A549 (cell line): ENCODE data around the gene DYNC1I1. TPM values are rescaled to one million over a fixed set of nuclear protein-coding genes. Genes with fewer than 3 reads are reported as not detected.

Experiments used
- ATAC-seq, 2 experiments: fragments of 200-7000 bp in 1 of 2; fragments of >200 bp in 1 of 2; cut with Nextera tagmentation in 1 of 2; cut with Tn5 transposase in 1 of 2; 3 replicates each; pipeline versions ENCODE4 v1.8.0 to v1.9.1; 2018 to 2020; ENCODE audit warnings: mild to moderate bottlenecking in 1 of 2, moderate library complexity in 1 of 2
- CTCF ChIA-PET: fragments of 300-600 bp; sonication (Branson Sonifier 250); formaldehyde crosslinking; extraction: SDS; loops from one replicate; lab custom pipeline; 2021; ENCODE audit warnings: antibody characterized with exemption, inconsistent platforms; lab: Yijun Ruan, JAX
- POLR2A ChIA-PET: fragments of 350-600 bp; formaldehyde crosslinking; extraction: SDS; loops from one replicate; lab custom pipeline; 2021; ENCODE audit warnings: antibody characterized with exemption, inconsistent platforms; lab: Yijun Ruan, JAX
- DNase-seq, 2 experiments: peaks; one replicate each; pipeline versions ENCODE4 v3.0.0 to v3.0.0-alpha.2; 2011 to 2016; ENCODE audit warnings: low read depth in 1 of 2, low spot score in 1 of 2
- FAIRE-seq: peaks from 2 replicates; lab custom pipeline; 2011; peaks lifted over from hg19 to GRCh38; lab: Jason Lieb, UNC
- H3K27ac ChIP-seq, 2 experiments: fragments of >200 bp; sonication (Bioruptor Twin); formaldehyde crosslinking; 3 replicates each; pipeline ENCODE4 v1.5.1; 2016 to 2017
- H3K4me1 ChIP-seq: fragments of >200 bp; sonication (Bioruptor Twin); formaldehyde crosslinking; 3 replicates; pipeline ENCODE4 v1.6.1; 2016
- H3K4me2 ChIP-seq: fragments of >200 bp; sonication (Bioruptor Twin); formaldehyde crosslinking; 3 replicates; pipeline ENCODE4 v1.6.1; 2016
- H3K4me3 ChIP-seq: fragments of >200 bp; sonication (Bioruptor Twin); formaldehyde crosslinking; 3 replicates; pipeline ENCODE4 v1.5.1; 2016
- H3K9me3 ChIP-seq: fragments of >200 bp; sonication (Bioruptor Twin); formaldehyde crosslinking; 3 replicates; pipeline ENCODE4 v1.6.1; 2016
- CBX2 ChIP-seq: fragments of 200-600 bp; sonication (generic); IDR thresholded peaks from 2 replicates; pipeline ENCODE4 v1.6.1; 2016; ENCODE audit warnings: low read depth, mild to moderate bottlenecking, borderline replicate concordance
- EHMT2 ChIP-seq: fragments of 200-600 bp; sonication (generic); IDR thresholded peaks from 2 replicates; pipeline ENCODE4 v1.6.1; 2016; ENCODE audit warnings: antibody characterized with exemption, low read depth, mild to moderate bottlenecking, moderate library complexity
- GATA3 ChIP-seq: IDR thresholded peaks from 2 replicates; pipeline ENCODE4 v1.6.1; 2012; ENCODE audit warnings: borderline replicate concordance
- MAFK ChIP-seq: fragments of 450-650 bp; IDR thresholded peaks from 2 replicates; pipeline ENCODE4 v1.6.1; 2014; ENCODE audit not compliant: partially characterized antibody
- MYC ChIP-seq: IDR thresholded peaks from 2 replicates; pipeline ENCODE4 v1.6.1; 2012; ENCODE audit warnings: mild to moderate bottlenecking, inconsistent platforms, low read length, improper control_type of control experiment, borderline replicate concordance
- RCOR1 ChIP-seq: fragments of 150-350 bp; IDR thresholded peaks from 2 replicates; pipeline ENCODE4 v1.6.1; 2014; ENCODE audit warnings: antibody characterized with exemption, low read length, low read depth
- SMC3 ChIP-seq: fragments of >200 bp; sonication (Bioruptor Twin); formaldehyde crosslinking; IDR thresholded peaks from 3 replicates; pipeline ENCODE4 v1.6.1; 2018; ENCODE audit warnings: inconsistent platforms
- TP53 ChIP-seq: fragments of 250-450 bp; sonication (Bioruptor Pico); IDR thresholded peaks from 2 replicates; pipeline ENCODE4 v1.5.0; 2021; ENCODE audit warnings: mild to moderate bottlenecking, moderate library complexity
- ZFP36 ChIP-seq: fragments of 450-650 bp; IDR thresholded peaks from 2 replicates; pipeline ENCODE4 v1.6.1; 2014; ENCODE audit warnings: borderline replicate concordance; ENCODE audit not compliant: partially characterized antibody
- ZNF302 ChIP-seq: fragments of 250-450 bp; sonication (Bioruptor Pico); IDR thresholded peaks from 2 replicates; pipeline ENCODE4 v1.9.0; 2021; ENCODE audit warnings: inconsistent platforms, mild to moderate bottlenecking, moderate library complexity
- WGBS: methylation state at CpG from one replicate; pipeline ENCODE4 v1.1.6; 2017; ENCODE audit errors: missing lambda C conversion rate; 5-methylcytosine and 5-hydroxymethylcytosine counted together
- polyA plus RNA-seq, 4 experiments: library from polyadenylated mRNA; depleted of rRNA in 3 of 4; stranded (reverse); fragments of >200 nt; fragmentation: RNase III in 1 of 4; extraction: RNeasy Plus Mini Kit Qiagen cat#74134 plus additional on column Dnase treatment in 1 of 4; gene quantifications; 2 replicates in 3 of 4; 3 replicates in 1 of 4; pipeline ENCODE4 v1.2.3, GENCODE V29; 2011 to 2017
- TF ChIP-seq, protein P1 (sequence below): fragments of 200-600 bp; sonication (generic); IDR thresholded peaks from 2 replicates; pipeline ENCODE4 v1.6.1; 2016; ENCODE audit warnings: antibody characterized with exemption, mild to moderate bottlenecking, moderate library complexity
- TF ChIP-seq, protein P2 (sequence below): IDR thresholded peaks from 2 replicates; pipeline ENCODE4 v1.6.1; 2012
- TF ChIP-seq, protein P3 (sequence below): fragments of >200 bp; sonication (Bioruptor Twin); formaldehyde crosslinking; IDR thresholded peaks from 3 replicates; pipeline ENCODE4 v1.5.1; 2016
- TF ChIP-seq, protein P4 (sequence below): fragments of >200 bp; sonication (Bioruptor Twin); formaldehyde crosslinking; IDR thresholded peaks from 2 replicates; pipeline ENCODE4 v1.6.1; 2016
- TF ChIP-seq, protein P5 (sequence below): fragments of 250-450 bp; sonication (Bioruptor Pico); IDR thresholded peaks from 2 replicates; pipeline ENCODE4 v1.5.0; 2021; ENCODE audit warnings: mild to moderate bottlenecking, moderate library complexity, borderline replicate concordance
- TF ChIP-seq, protein P6 (sequence below): IDR thresholded peaks from 2 replicates; pipeline ENCODE4 v1.6.1; 2012; ENCODE audit warnings: low read depth, borderline replicate concordance

The DYNC1I1 gene
- polyA plus RNA-seq, 2 of the 4 experiments (the other 2 are of a cell fraction) = 0.04 TPM; not detected in 1

DNA sequence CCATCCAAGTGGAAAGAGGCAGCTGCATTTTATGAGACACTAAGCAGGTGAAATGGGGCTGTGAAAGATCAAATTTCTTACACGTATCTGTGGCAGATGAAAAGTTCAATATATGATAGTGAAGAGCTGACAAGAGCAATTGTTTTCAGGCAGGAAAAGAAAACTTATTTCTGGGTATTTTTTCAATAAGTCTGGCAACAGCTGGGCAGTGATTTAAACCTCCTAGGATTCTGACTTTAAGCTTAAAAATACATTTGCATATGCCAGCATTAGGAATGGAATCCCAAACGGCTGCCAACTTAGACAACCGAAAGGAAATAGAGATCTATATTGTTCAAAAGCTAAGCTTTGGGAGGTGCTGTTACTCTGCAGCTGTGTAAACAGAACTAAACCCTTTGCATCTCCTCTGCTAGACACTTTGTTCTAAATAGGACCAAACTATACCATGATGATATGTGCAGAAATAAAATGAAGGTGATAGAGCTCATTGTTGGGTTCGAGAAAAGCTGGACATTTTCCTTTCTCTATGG, 26.1 kb downstream of the DYNC1I1 start (continued):
- TF ChIP-seq, protein P1, sequence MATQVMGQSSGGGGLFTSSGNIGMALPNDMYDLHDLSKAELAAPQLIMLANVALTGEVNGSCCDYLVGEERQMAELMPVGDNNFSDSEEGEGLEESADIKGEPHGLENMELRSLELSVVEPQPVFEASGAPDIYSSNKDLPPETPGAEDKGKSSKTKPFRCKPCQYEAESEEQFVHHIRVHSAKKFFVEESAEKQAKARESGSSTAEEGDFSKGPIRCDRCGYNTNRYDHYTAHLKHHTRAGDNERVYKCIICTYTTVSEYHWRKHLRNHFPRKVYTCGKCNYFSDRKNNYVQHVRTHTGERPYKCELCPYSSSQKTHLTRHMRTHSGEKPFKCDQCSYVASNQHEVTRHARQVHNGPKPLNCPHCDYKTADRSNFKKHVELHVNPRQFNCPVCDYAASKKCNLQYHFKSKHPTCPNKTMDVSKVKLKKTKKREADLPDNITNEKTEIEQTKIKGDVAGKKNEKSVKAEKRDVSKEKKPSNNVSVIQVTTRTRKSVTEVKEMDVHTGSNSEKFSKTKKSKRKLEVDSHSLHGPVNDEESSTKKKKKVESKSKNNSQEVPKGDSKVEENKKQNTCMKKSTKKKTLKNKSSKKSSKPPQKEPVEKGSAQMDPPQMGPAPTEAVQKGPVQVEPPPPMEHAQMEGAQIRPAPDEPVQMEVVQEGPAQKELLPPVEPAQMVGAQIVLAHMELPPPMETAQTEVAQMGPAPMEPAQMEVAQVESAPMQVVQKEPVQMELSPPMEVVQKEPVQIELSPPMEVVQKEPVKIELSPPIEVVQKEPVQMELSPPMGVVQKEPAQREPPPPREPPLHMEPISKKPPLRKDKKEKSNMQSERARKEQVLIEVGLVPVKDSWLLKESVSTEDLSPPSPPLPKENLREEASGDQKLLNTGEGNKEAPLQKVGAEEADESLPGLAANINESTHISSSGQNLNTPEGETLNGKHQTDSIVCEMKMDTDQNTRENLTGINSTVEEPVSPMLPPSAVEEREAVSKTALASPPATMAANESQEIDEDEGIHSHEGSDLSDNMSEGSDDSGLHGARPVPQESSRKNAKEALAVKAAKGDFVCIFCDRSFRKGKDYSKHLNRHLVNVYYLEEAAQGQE = no peak
- no peak for TF ChIP-seq ZNF302 (CRISPR knock-in tag)
- no peak for TF ChIP-seq TP53
- TF ChIP-seq, protein P2, sequence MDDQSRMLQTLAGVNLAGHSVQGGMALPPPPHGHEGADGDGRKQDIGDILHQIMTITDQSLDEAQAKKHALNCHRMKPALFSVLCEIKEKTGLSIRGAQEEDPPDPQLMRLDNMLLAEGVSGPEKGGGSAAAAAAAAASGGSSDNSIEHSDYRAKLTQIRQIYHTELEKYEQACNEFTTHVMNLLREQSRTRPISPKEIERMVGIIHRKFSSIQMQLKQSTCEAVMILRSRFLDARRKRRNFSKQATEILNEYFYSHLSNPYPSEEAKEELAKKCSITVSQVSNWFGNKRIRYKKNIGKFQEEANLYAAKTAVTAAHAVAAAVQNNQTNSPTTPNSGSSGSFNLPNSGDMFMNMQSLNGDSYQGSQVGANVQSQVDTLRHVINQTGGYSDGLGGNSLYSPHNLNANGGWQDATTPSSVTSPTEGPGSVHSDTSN = no peak
- TF ChIP-seq SMC3 = no peak

DNA sequence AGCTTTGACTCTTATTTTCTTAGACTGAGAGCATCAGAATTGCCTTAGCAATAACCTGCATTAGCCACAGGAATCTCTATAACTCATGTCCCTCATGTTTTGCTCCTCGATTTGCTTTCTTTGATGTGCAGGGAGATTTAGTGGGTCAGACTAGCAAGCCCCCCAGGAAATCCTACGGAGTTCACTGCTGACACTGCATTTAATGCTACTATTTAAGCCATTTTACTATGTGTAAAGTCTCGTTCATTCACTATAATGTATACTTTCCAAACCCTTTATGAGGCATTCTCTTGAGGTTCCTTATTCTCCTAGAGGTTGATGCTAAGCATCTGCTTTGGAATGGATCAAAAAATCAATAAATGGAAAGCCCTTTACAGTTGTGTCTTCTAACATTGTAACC, 28.4 kb downstream of the DYNC1I1 start:
- ATAC-seq (no peak), FAIRE-seq (no peak), DNase-seq (no peak)
- H3K4me2 ChIP-seq = no peak overlapping the region
- H3K4me1 ChIP-seq = no peaks in the 10 kb centered on the region
- 1% methylated on average over 3 of the region's 3 CpGs for WGBS
- no peak overlapping the region for H3K4me3 ChIP-seq
- ChIA-PET CTCF (interaction anchor here (1.2 kb wide), 1 partner anchor 12 kb away, joined by 3 read pairs; no protein-coding TSS in a partner anchor), POLR2A (no interaction called here)
- H3K27ac ChIP-seq = no peak overlapping the region
- H3K9me3 ChIP-seq = no peaks in the 10 kb centered on the region
- TF ChIP-seq MAFK = peak; percentile 64
- TF ChIP-seq, protein P2 = no peak

DNA sequence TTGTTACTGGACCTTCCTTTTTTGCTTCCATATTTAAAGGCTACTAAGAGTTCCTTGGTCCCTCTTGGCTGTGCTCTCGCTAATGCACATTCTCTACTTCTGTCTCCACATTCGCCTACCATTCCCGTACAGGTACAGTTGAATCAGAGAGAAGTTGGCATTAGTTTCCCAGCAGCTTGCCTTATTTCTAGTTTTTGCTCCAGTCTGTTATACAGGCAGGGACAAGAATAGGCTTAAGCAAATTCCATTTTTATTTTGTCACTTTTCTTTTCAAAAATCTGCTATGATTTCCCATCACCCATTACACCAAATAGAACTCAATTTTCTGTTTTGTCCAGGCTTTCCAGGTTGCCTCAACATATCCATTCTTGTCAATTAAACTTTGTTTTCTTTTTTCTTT, 29.9 kb downstream of the DYNC1I1 start:
- no peak for FAIRE-seq
- H3K4me3 ChIP-seq = no peak overlapping the region
- TF ChIP-seq MYC (no peak), EHMT2 (no peak), GATA3 (no peak), ZNF302 (CRISPR knock-in tag) (no peak)
- TF ChIP-seq, protein P3, sequence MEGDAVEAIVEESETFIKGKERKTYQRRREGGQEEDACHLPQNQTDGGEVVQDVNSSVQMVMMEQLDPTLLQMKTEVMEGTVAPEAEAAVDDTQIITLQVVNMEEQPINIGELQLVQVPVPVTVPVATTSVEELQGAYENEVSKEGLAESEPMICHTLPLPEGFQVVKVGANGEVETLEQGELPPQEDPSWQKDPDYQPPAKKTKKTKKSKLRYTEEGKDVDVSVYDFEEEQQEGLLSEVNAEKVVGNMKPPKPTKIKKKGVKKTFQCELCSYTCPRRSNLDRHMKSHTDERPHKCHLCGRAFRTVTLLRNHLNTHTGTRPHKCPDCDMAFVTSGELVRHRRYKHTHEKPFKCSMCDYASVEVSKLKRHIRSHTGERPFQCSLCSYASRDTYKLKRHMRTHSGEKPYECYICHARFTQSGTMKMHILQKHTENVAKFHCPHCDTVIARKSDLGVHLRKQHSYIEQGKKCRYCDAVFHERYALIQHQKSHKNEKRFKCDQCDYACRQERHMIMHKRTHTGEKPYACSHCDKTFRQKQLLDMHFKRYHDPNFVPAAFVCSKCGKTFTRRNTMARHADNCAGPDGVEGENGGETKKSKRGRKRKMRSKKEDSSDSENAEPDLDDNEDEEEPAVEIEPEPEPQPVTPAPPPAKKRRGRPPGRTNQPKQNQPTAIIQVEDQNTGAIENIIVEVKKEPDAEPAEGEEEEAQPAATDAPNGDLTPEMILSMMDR = no peak
- H3K27ac ChIP-seq = no peak overlapping the region
- H3K9me3 ChIP-seq = no peaks in the 10 kb centered on the region
- 50% methylated on average over 3 of the region's 3 CpGs for WGBS
- no peak for ATAC-seq
- ChIA-PET POLR2A (no interaction called here), CTCF (no interaction called here)
- H3K4me1 ChIP-seq = no peaks in the 10 kb centered on the region
- no peak overlapping the region for H3K4me2 ChIP-seq
- no peak for DNase-seq

DNA sequence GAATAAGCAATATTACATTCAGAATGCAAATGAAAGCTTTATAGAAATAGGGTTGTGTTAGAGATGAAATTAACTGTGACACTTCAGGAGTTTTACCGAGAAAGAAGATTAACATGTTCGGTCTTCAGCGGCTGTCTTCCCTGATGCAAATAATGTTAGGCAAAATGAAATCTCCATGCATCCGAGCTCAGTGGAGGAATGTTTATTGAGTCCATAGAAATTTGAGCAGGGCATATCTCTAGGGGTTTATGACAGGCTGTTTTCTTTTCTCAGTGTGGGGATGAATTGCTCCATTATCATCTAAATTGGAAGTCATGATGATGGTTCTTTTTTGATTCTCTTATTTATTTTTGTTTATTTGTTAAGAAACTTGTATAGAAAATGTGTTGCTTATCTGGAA, 31.7 kb downstream of the DYNC1I1 start:
- no peak for FAIRE-seq
- H3K4me3 ChIP-seq = no peak overlapping the region
- no peak for TF ChIP-seq ZFP36
- no peak for TF ChIP-seq TP53
- no peak for TF ChIP-seq RCOR1
- TF ChIP-seq, protein P4, sequence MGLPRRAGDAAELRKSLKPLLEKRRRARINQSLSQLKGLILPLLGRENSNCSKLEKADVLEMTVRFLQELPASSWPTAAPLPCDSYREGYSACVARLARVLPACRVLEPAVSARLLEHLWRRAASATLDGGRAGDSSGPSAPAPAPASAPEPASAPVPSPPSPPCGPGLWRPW = no peak
- TF ChIP-seq, protein P5, sequence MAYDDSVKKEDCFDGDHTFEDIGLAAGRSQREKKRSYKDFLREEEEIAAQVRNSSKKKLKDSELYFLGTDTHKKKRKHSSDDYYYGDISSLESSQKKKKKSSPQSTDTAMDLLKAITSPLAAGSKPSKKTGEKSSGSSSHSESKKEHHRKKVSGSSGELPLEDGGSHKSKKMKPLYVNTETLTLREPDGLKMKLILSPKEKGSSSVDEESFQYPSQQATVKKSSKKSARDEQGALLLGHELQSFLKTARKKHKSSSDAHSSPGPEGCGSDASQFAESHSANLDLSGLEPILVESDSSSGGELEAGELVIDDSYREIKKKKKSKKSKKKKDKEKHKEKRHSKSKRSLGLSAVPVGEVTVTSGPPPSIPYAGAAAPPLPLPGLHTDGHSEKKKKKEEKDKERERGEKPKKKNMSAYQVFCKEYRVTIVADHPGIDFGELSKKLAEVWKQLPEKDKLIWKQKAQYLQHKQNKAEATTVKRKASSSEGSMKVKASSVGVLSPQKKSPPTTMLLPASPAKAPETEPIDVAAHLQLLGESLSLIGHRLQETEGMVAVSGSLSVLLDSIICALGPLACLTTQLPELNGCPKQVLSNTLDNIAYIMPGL (CRISPR knock-in tag) = no peak
- no peak for TF ChIP-seq CBX2
- no peak for TF ChIP-seq SMC3
- TF ChIP-seq, protein P6, sequence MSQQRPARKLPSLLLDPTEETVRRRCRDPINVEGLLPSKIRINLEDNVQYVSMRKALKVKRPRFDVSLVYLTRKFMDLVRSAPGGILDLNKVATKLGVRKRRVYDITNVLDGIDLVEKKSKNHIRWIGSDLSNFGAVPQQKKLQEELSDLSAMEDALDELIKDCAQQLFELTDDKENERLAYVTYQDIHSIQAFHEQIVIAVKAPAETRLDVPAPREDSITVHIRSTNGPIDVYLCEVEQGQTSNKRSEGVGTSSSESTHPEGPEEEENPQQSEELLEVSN = no peak
- TF ChIP-seq, all 56 proteins: peak for 0
- Histone ChIP-seq H3K4me2 (no peak overlapping the region), H3K27ac (no peak overlapping the region), H3K4me1 (no peaks in the 10 kb centered on the region), H3K9me3 (no peaks in the 10 kb centered on the region)
- POLR2A ChIA-PET = no interaction called here
- 56% methylated on average over 4 of the region's 4 CpGs for WGBS
- DNase-seq (no peak), ATAC-seq (no peak)
- CTCF ChIA-PET = no interaction called here
